H1 (cell line): Measurements from ENCODE around the gene GABRR1.

Source experiments
- CHD2 ChIP-seq: IDR thresholded peaks from 2 replicates; pipeline ENCODE4 v1.6.1; 2012; ENCODE audit warnings: low read length, improper control_type of control experiment
- FOSL1 ChIP-seq: IDR thresholded peaks from 2 replicates; pipeline ENCODE4 v1.6.1; 2011; ENCODE audit warnings: mild to moderate bottlenecking, low read depth, low read length, moderate library complexity; ENCODE audit not compliant: insufficient read depth
- GABPA ChIP-seq: IDR thresholded peaks from 2 replicates; pipeline ENCODE4 v1.6.1; 2011; ENCODE audit warnings: mild to moderate bottlenecking, low read length, moderate library complexity, borderline replicate concordance; ENCODE audit not compliant: insufficient read depth
- RFX5 ChIP-seq: IDR thresholded peaks from 2 replicates; pipeline ENCODE4 v1.6.1; 2011; ENCODE audit warnings: low read depth, low read length, improper control_type of control experiment, borderline replicate concordance
- YY1 ChIP-seq: IDR thresholded peaks from 2 replicates; pipeline ENCODE4 v1.6.1; 2011; ENCODE audit warnings: low read depth, mild to moderate bottlenecking, low read length
- TF ChIP-seq, protein P1 (sequence below), 3 experiments: IDR thresholded peaks; 1 replicate in 2 of 3; 2 replicates in 1 of 3; pipeline versions ENCODE4 v1.5.1 to v1.6.1; 2011; ENCODE audit warnings: low read length in 3 of 3, mild to moderate bottlenecking in 3 of 3, inconsistent platforms in 2 of 3, low read depth in 1 of 3, moderate library complexity in 1 of 3; ENCODE audit not compliant: insufficient read depth in 1 of 3; ENCODE audit errors: control extremely low read depth in 1 of 3

DNA sequence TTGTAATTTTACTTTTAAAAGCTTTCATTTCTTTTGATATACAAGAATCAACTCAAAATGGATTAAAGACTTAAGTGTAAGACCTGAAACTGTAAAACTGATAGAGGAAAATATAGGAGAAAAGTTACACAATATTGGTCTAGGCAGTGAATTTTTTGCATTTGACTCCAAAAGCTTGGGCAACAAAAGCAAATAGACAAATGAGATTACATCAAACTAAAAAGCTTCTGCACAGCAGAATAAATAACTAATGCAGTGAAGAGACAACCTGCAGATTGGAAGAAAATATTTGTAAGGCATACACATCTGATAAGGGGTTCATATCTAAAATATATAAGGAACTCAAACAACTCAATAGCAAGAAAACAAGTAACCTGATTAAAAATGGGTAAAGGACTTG is 3.0 kb downstream of the GABRR1 start:
- TF ChIP-seq RFX5 (no peak), YY1 (no peak), FOSL1 (no peak), CHD2 (no peak), GABPA (no peak)
- TF ChIP-seq, protein P1, sequence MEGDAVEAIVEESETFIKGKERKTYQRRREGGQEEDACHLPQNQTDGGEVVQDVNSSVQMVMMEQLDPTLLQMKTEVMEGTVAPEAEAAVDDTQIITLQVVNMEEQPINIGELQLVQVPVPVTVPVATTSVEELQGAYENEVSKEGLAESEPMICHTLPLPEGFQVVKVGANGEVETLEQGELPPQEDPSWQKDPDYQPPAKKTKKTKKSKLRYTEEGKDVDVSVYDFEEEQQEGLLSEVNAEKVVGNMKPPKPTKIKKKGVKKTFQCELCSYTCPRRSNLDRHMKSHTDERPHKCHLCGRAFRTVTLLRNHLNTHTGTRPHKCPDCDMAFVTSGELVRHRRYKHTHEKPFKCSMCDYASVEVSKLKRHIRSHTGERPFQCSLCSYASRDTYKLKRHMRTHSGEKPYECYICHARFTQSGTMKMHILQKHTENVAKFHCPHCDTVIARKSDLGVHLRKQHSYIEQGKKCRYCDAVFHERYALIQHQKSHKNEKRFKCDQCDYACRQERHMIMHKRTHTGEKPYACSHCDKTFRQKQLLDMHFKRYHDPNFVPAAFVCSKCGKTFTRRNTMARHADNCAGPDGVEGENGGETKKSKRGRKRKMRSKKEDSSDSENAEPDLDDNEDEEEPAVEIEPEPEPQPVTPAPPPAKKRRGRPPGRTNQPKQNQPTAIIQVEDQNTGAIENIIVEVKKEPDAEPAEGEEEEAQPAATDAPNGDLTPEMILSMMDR (IDR thresholded peaks at IDR 0.05; ENCODE audit: control extremely low read depth in 1 of 3, insufficient read depth in 1 of 3, low read depth in 1 of 3, low read length in 3 of 3): no peak
